Endothelial cell of umbilical vein (primary cell): ENCODE results near the gene LRWD1.
"Not testable (repeated sequence)": the region's sequence is repeated elsewhere in the genome, so short reads cannot be mapped to it uniquely, and the experiment has no call there.

ENCODE experiments used
- EZH2 ChIP-seq: IDR thresholded peaks from 2 replicates; pipeline ENCODE4 v1.6.1; 2012; ENCODE audit warnings: borderline replicate concordance, low read depth, mild to moderate bottlenecking, moderate library complexity, low read length, inconsistent platforms; ENCODE audit not compliant: severe bottlenecking
- JUN ChIP-seq: IDR thresholded peaks from 2 replicates; pipeline ENCODE4 v1.6.1; 2011; ENCODE audit warnings: borderline replicate concordance, low read depth; ENCODE audit not compliant: insufficient read length, insufficient read depth
- POLR2A ChIP-seq: IDR thresholded peaks from 2 replicates; pipeline ENCODE4 v1.6.1; 2012; ENCODE audit warnings: low read depth, mild to moderate bottlenecking, control low read depth, low read length
- POLR2AphosphoS5 ChIP-seq: IDR thresholded peaks from 2 replicates; pipeline ENCODE4 v1.6.1; 2012; ENCODE audit warnings: low read depth, mild to moderate bottlenecking, control low read depth, low read length, moderate library complexity; ENCODE audit not compliant: insufficient read depth
- TF ChIP-seq, protein P1 (sequence below), 2 donors: IDR thresholded peaks; 1 replicate in 1 of 2; 2 replicates in 1 of 2; pipeline ENCODE4 v1.5.1; 2011; ENCODE audit warnings: low read length in 2 of 2, mild to moderate bottlenecking in 2 of 2, moderate library complexity in 2 of 2, control low read depth in 1 of 2, inconsistent platforms in 1 of 2, low read depth in 1 of 2; ENCODE audit not compliant: insufficient read depth in 1 of 2; ENCODE audit errors: extremely low read depth in 1 of 2
- TF ChIP-seq, protein P2 (sequence below): IDR thresholded peaks from 2 replicates; pipeline ENCODE4 v1.6.1; 2011; ENCODE audit not compliant: insufficient read depth, insufficient read length

DNA sequence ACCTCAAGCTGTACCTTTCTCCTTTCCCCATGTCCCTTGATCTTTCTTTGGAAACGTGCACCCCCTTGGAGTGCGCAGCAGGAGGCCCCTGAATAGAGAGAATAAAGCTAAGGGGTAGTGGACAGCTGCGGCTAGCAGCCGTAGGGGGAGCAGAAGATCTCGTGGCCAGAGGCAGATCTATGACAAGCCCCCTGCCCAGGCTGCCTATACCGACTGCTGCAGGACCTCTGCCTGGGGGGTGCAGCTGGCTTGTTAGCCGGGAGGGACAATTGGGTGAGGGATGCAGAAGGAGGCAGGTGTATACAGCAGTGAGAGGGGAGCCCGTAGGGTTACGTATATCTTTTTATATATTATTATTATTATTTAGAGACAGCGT lies 14.4 kb downstream of the LRWD1 start:
- TF ChIP-seq POLR2A, POLR2AphosphoS5, JUN, EZH2: not testable (repeated sequence)
- TF ChIP-seq, protein P1, sequence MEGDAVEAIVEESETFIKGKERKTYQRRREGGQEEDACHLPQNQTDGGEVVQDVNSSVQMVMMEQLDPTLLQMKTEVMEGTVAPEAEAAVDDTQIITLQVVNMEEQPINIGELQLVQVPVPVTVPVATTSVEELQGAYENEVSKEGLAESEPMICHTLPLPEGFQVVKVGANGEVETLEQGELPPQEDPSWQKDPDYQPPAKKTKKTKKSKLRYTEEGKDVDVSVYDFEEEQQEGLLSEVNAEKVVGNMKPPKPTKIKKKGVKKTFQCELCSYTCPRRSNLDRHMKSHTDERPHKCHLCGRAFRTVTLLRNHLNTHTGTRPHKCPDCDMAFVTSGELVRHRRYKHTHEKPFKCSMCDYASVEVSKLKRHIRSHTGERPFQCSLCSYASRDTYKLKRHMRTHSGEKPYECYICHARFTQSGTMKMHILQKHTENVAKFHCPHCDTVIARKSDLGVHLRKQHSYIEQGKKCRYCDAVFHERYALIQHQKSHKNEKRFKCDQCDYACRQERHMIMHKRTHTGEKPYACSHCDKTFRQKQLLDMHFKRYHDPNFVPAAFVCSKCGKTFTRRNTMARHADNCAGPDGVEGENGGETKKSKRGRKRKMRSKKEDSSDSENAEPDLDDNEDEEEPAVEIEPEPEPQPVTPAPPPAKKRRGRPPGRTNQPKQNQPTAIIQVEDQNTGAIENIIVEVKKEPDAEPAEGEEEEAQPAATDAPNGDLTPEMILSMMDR (IDR thresholded peaks at IDR 0.05; ENCODE audit: extremely low read depth in 1 of 2, insufficient read depth in 1 of 2, low read depth in 1 of 2, low read length in 2 of 2) = not testable (repeated sequence)
- TF ChIP-seq, protein P2, sequence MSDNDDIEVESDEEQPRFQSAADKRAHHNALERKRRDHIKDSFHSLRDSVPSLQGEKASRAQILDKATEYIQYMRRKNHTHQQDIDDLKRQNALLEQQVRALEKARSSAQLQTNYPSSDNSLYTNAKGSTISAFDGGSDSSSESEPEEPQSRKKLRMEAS = not testable (repeated sequence)
